ENCODE data around the gene LTK.

- TF ChIP-seq CTCF (IDR thresholded peaks at IDR 0.05; ENCODE audit: borderline replicate concordance, extremely low read depth, low read length, poor library complexity, severe bottlenecking) (no peak), EZH2 (IDR thresholded peaks at IDR 0.05; ENCODE audit: borderline replicate concordance, low read depth, low read length, severe bottlenecking) (no peak)
These were observed 48.6 kb downstream of the LTK start for GRCh38 chr15:41464889-41465580.
